Karpas-422 (cell line): ENCODE results near the gene WDR81. TPM values are rescaled to one million over a fixed set of nuclear protein-coding genes. Genes with fewer than 3 reads are reported as not detected.
"Not testable (repeated sequence)": the region's sequence is repeated elsewhere in the genome, so short reads cannot be mapped to it uniquely, and the experiment has no call there.

Experiments used
- DNase-seq: peaks from one replicate; pipeline ENCODE4 v3.0.0-alpha.2; 2015
- H2AFZ ChIP-seq: fragments of 200-600 bp; sonication (generic); 2 replicates; pipeline ENCODE4 v1.6.1; 2014; ENCODE audit warnings: antibody characterized with exemption, low read length, mixed read lengths
- H3K27ac ChIP-seq: fragments of 200-600 bp; sonication (generic); 2 replicates; pipeline ENCODE4 v1.5.1; 2014; ENCODE audit warnings: mild to moderate bottlenecking, low read length, moderate library complexity
- H3K27me3 ChIP-seq: fragments of 200-600 bp; sonication (generic); 2 replicates; pipeline ENCODE4 v1.6.1; 2014; ENCODE audit warnings: low read length, mixed read lengths
- H3K36me3 ChIP-seq: fragments of 200-600 bp; sonication (generic); 2 replicates; pipeline ENCODE4 v1.6.1; 2014; ENCODE audit warnings: low read length, mixed read lengths; ENCODE audit not compliant: insufficient read depth
- H3K4me1 ChIP-seq: fragments of 200-600 bp; sonication (generic); 2 replicates; pipeline ENCODE4 v1.6.1; 2014; ENCODE audit warnings: mild to moderate bottlenecking, low read length, mixed read lengths
- H3K4me2 ChIP-seq: fragments of 200-600 bp; sonication (generic); 2 replicates; pipeline ENCODE4 v1.6.1; 2014; ENCODE audit warnings: low read length, low read depth, mild to moderate bottlenecking; ENCODE audit not compliant: poor library complexity, severe bottlenecking
- H3K4me3 ChIP-seq: fragments of 200-600 bp; sonication (generic); 2 replicates; pipeline ENCODE4 v1.5.1; 2014; ENCODE audit warnings: mild to moderate bottlenecking, antibody characterized with exemption, low read length, mixed read lengths
- H3K79me2 ChIP-seq: fragments of 200-600 bp; sonication (generic); 2 replicates; pipeline ENCODE4 v1.6.1; 2014; ENCODE audit warnings: mild to moderate bottlenecking, low read length, mixed read lengths
- H3K9ac ChIP-seq: fragments of 200-600 bp; sonication (generic); 2 replicates; pipeline ENCODE4 v1.6.0; 2014; ENCODE audit warnings: low read length
- H3K9me2 ChIP-seq: fragments of 200-600 bp; sonication (generic), shearing (Covaris generic); replicated peaks from 2 replicates; pipeline ENCODE4 v1.6.0; 2014; ENCODE audit warnings: mild to moderate bottlenecking, low read length, moderate library complexity; ENCODE audit not compliant: insufficient read depth
- H3K9me3 ChIP-seq: fragments of 300-700, 200-600 bp; sonication (generic); 2 replicates; pipeline ENCODE4 v1.6.1; 2014; ENCODE audit warnings: low read length, mixed read lengths
- H4K20me1 ChIP-seq: fragments of 200-600 bp; sonication (generic); 2 replicates; pipeline ENCODE4 v1.6.1; 2014; ENCODE audit warnings: mild to moderate bottlenecking, antibody characterized with exemption, low read length, low read depth; ENCODE audit not compliant: insufficient read depth
- total RNA-seq: library from RNA; depleted of rRNA; stranded (reverse); fragments of >200 nt; shearing (Covaris generic); gene quantifications from 2 replicates; pipeline ENCODE4 v1.2.3, GENCODE V29; 2014; ENCODE audit warnings: low replicate concordance

WDR81 gene
- total RNA-seq, 1 experiment from 2014 or later: 11.7 TPM

GRCh38 chr17:1695365-1695764, 29.1 kb upstream of the WDR81 start:
- Histone ChIP-seq H3K79me2 (no peaks in the 10 kb centered on the region), H3K27ac (no peak overlapping the region), H3K9me2 (no peaks in the 10 kb centered on the region), H3K9me3 (no peaks in the 10 kb centered on the region), H3K4me1 (no peaks in the 10 kb centered on the region), H3K4me2 (no peak overlapping the region), H3K36me3 (no peaks in the 10 kb centered on the region), H2AFZ (no peak overlapping the region), H3K4me3 (no peak overlapping the region), H3K9ac (no peak overlapping the region), H3K27me3 (no peaks in the 10 kb centered on the region), H4K20me1 (no peaks in the 10 kb centered on the region)
- DNase-seq: no peak

- H3K27ac ChIP-seq: no peak overlapping the region
- H4K20me1 ChIP-seq: no peaks in the 10 kb centered on the region
- no peaks in the 10 kb centered on the region for H3K27me3 ChIP-seq
- no peak overlapping the region for H3K4me3 ChIP-seq
- DNase-seq: no peak
- no peak overlapping the region for H2AFZ ChIP-seq
- H3K4me2 ChIP-seq: no peak overlapping the region
- H3K9me3 ChIP-seq: no peaks in the 10 kb centered on the region
- H3K9me2 ChIP-seq: no peaks in the 10 kb centered on the region
- no peaks in the 10 kb centered on the region for H3K36me3 ChIP-seq
- no peak overlapping the region for H3K9ac ChIP-seq
- H3K4me1 ChIP-seq: no peaks in the 10 kb centered on the region
- no peaks in the 10 kb centered on the region for H3K79me2 ChIP-seq
These were observed 26.8 kb upstream of the WDR81 start for GRCh38 chr17:1697681-1698080.

GRCh38 chr17:1699891-1700290, 24.6 kb upstream of the WDR81 start:
- not testable (repeated sequence) for H3K4me3 ChIP-seq, H3K9me3 ChIP-seq, H2AFZ ChIP-seq, H3K36me3 ChIP-seq, H3K27ac ChIP-seq, H3K4me1 ChIP-seq, H3K27me3 ChIP-seq, H4K20me1 ChIP-seq, DNase-seq, H3K9me2 ChIP-seq, H3K9ac ChIP-seq, H3K79me2 ChIP-seq, H3K4me2 ChIP-seq

- H3K9me2 ChIP-seq: no peaks in the 10 kb centered on the region
- no peak overlapping the region for H3K4me3 ChIP-seq
- no peaks in the 10 kb centered on the region for H3K27me3 ChIP-seq
- H4K20me1 ChIP-seq: no peaks in the 10 kb centered on the region
- no peak overlapping the region for H3K4me2 ChIP-seq
- no peak overlapping the region for H3K9ac ChIP-seq
- H2AFZ ChIP-seq: no peak overlapping the region
- no peak for DNase-seq
- H3K27ac ChIP-seq: no peak overlapping the region
- no peaks in the 10 kb centered on the region for H3K9me3 ChIP-seq
- H3K36me3 ChIP-seq: no peaks in the 10 kb centered on the region
- H3K79me2 ChIP-seq: no peaks in the 10 kb centered on the region
- no peaks in the 10 kb centered on the region for H3K4me1 ChIP-seq
These were observed 21.4 kb upstream of the WDR81 start for GRCh38 chr17:1703063-1703462.

GRCh38 chr17:1705004-1705403, 19.5 kb upstream of the WDR81 start:
- H3K9ac ChIP-seq: no peak overlapping the region
- no peaks in the 10 kb centered on the region for H3K36me3 ChIP-seq
- H3K4me1 ChIP-seq: no peaks in the 10 kb centered on the region
- H3K27ac ChIP-seq: no peak overlapping the region
- no peak for DNase-seq
- no peak overlapping the region for H3K4me2 ChIP-seq
- no peak overlapping the region for H3K4me3 ChIP-seq
- H3K9me2 ChIP-seq: no peaks in the 10 kb centered on the region
- no peaks in the 10 kb centered on the region for H3K27me3 ChIP-seq
- no peaks in the 10 kb centered on the region for H3K79me2 ChIP-seq
- H3K9me3 ChIP-seq: no peaks in the 10 kb centered on the region
- no peak overlapping the region for H2AFZ ChIP-seq
- H4K20me1 ChIP-seq: no peaks in the 10 kb centered on the region

- Histone ChIP-seq H4K20me1 (no peaks in the 10 kb centered on the region), H2AFZ (no peak overlapping the region), H3K27me3 (no peaks in the 10 kb centered on the region), H3K9me2 (no peaks in the 10 kb centered on the region), H3K79me2 (no peaks in the 10 kb centered on the region), H3K36me3 (no peaks in the 10 kb centered on the region), H3K4me2 (no peak overlapping the region), H3K9me3 (no peaks in the 10 kb centered on the region), H3K27ac (no peak overlapping the region), H3K4me3 (no peak overlapping the region), H3K9ac (no peak overlapping the region), H3K4me1 (no peaks in the 10 kb centered on the region)
- DNase-seq: no peak
These were observed 17.4 kb upstream of the WDR81 start for GRCh38 chr17:1707107-1707506.

GRCh38 chr17:1708791-1709346, 15.6 kb upstream of the WDR81 start:
- DNase-seq, H3K27me3 ChIP-seq, H3K79me2 ChIP-seq, H3K27ac ChIP-seq, H3K4me1 ChIP-seq, H3K9me3 ChIP-seq, H2AFZ ChIP-seq, H3K9me2 ChIP-seq, H3K4me3 ChIP-seq, H3K36me3 ChIP-seq, H3K4me2 ChIP-seq, H3K9ac ChIP-seq, H4K20me1 ChIP-seq: not testable (repeated sequence)

- H3K9me3 ChIP-seq: no peaks in the 10 kb centered on the region
- no peaks in the 10 kb centered on the region for H4K20me1 ChIP-seq
- no peak overlapping the region for H3K27ac ChIP-seq
- no peaks in the 10 kb centered on the region for H3K9me2 ChIP-seq
- no peak overlapping the region for H3K9ac ChIP-seq
- DNase-seq: no peak
- H3K4me1 ChIP-seq: no peaks in the 10 kb centered on the region; the same call in 1 of the 2 replicates
- H3K4me3 ChIP-seq: no peak overlapping the region
- H3K36me3 ChIP-seq: no peaks in the 10 kb centered on the region
- no peaks in the 10 kb centered on the region for H3K79me2 ChIP-seq
- H2AFZ ChIP-seq: no peak overlapping the region
- no peaks in the 10 kb centered on the region for H3K27me3 ChIP-seq
- H3K4me2 ChIP-seq: no peak overlapping the region
These were observed 15.0 kb upstream of the WDR81 start for GRCh38 chr17:1709403-1709951.
